ENCODE measurements around the gene RBM11. TPM values are rescaled to one million over a fixed set of nuclear protein-coding genes. Genes with fewer than 3 reads are reported as not detected.

The RBM11 gene
- total RNA-seq, 1 experiment from 2014 or later: 4.5 TPM

GRCh38 chr21:14243874-14244273 lies 27.9 kb downstream of the RBM11 start:
- POLR2A ChIA-PET (ENCODE audit: unreplicated experiment): no interaction called here

GRCh38 chr21:14244911-14245310 lies 29.0 kb downstream of the RBM11 start:
- ChIA-PET CTCF (no interaction called here), POLR2A (ENCODE audit: unreplicated experiment) (no interaction called here)
- Histone ChIP-seq H3K27me3 (ENCODE audit: insufficient read depth, low read depth) (no peaks in the 10 kb centered on the region), H3K27ac (no peak overlapping the region), H3K36me3 (ENCODE audit: low read depth) (no peaks in the 10 kb centered on the region), H3K4me1 (replicated peaks; ENCODE audit: insufficient read depth) (no peaks in the 10 kb centered on the region), H3F3A (ENCODE audit: insufficient read depth, low read depth) (no peaks in the 10 kb centered on the region), H4K20me1 (ENCODE audit: insufficient read depth) (no peaks in the 10 kb centered on the region), H3K4me3 (no peak overlapping the region), H3K4me2 (no peak overlapping the region), H3K79me2 (ENCODE audit: low read depth) (no peaks in the 10 kb centered on the region), H3K9me3 (ENCODE audit: insufficient read depth, low read depth) (no peaks in the 10 kb centered on the region), H3K9me2 (ENCODE audit: insufficient read depth) (no peaks in the 10 kb centered on the region), H2AFZ (no peak overlapping the region)
- BruUV-seq (replicated peaks): no TSS peak
- TF ChIP-seq CTCF (conservative IDR thresholded peaks at IDR 0.05): no peak
- no peak for TF ChIP-seq EZH2 (IDR thresholded peaks at IDR 0.05; ENCODE audit: low read depth)
- intact Hi-C loops (cut with micrococcal nuclease; ENCODE audit: unreplicated experiment): no loop called here
- no peak for DNase-seq

More at GRCh38 chr21:14243874-14244273, 27.9 kb downstream of the RBM11 start:
- Histone ChIP-seq H4K20me1 (ENCODE audit: insufficient read depth) (no peaks in the 10 kb centered on the region), H3F3A (ENCODE audit: insufficient read depth, low read depth) (no peaks in the 10 kb centered on the region), H3K9me3 (ENCODE audit: insufficient read depth, low read depth) (no peaks in the 10 kb centered on the region), H2AFZ (no peak overlapping the region), H3K27me3 (ENCODE audit: insufficient read depth, low read depth) (no peaks in the 10 kb centered on the region), H3K4me3 (no peak overlapping the region), H3K4me2 (no peak overlapping the region), H3K4me1 (replicated peaks; ENCODE audit: insufficient read depth) (no peaks in the 10 kb centered on the region), H3K27ac (no peak overlapping the region), H3K36me3 (ENCODE audit: low read depth) (no peaks in the 10 kb centered on the region), H3K79me2 (ENCODE audit: low read depth) (no peaks in the 10 kb centered on the region), H3K9me2 (ENCODE audit: insufficient read depth) (no peaks in the 10 kb centered on the region)
- TF ChIP-seq EZH2 (IDR thresholded peaks at IDR 0.05; ENCODE audit: low read depth): no peak
- no peak for TF ChIP-seq CTCF (conservative IDR thresholded peaks at IDR 0.05)
- intact Hi-C loops (cut with micrococcal nuclease; ENCODE audit: unreplicated experiment): no loop called here
- no peak for DNase-seq
- BruUV-seq (replicated peaks): no TSS peak
- CTCF ChIA-PET: no interaction called here

- Histone ChIP-seq H3K79me2 (ENCODE audit: low read depth) (no peaks in the 10 kb centered on the region), H3K9me3 (ENCODE audit: insufficient read depth, low read depth) (no peaks in the 10 kb centered on the region), H3K4me1 (replicated peaks; ENCODE audit: insufficient read depth) (no peaks in the 10 kb centered on the region), H4K20me1 (ENCODE audit: insufficient read depth) (no peaks in the 10 kb centered on the region), H3K9me2 (ENCODE audit: insufficient read depth) (no peaks in the 10 kb centered on the region), H2AFZ (no peak overlapping the region), H3K27me3 (ENCODE audit: insufficient read depth, low read depth) (no peaks in the 10 kb centered on the region), H3K4me3 (no peak overlapping the region), H3F3A (ENCODE audit: insufficient read depth, low read depth) (no peaks in the 10 kb centered on the region), H3K4me2 (no peak overlapping the region), H3K27ac (no peak overlapping the region), H3K36me3 (ENCODE audit: low read depth) (no peaks in the 10 kb centered on the region)
- intact Hi-C loops (cut with micrococcal nuclease; ENCODE audit: unreplicated experiment): no loop called here
- ChIA-PET POLR2A (ENCODE audit: unreplicated experiment) (no interaction called here), CTCF (no interaction called here)
- BruUV-seq (replicated peaks): no TSS peak
- DNase-seq: no peak
- TF ChIP-seq EZH2 (IDR thresholded peaks at IDR 0.05; ENCODE audit: low read depth) (no peak), CTCF (conservative IDR thresholded peaks at IDR 0.05) (no peak)
These were observed 29.8 kb downstream of the RBM11 start for GRCh38 chr21:14245711-14246110.

Data from PC-9 (cell line).